ENCODE results near the gene RTP4.

GRCh38 chr3:187368251-187369088 is at the start of gene RTP4:
- no peak for TF ChIP-seq CTCF (IDR thresholded peaks at IDR 0.05 in 2 of 3, conservative IDR thresholded peaks at IDR 0.05 in 1 of 3; ENCODE audit: control insufficient read depth in 2 of 3, extremely low read depth in 1 of 3, insufficient read depth in 1 of 3, low read depth in 3 of 3, low read length in 3 of 3)
- TF ChIP-seq FOS (IDR thresholded peaks at IDR 0.05; ENCODE audit: borderline replicate concordance, extremely low read depth, insufficient read length): no peak
- no peak for TF ChIP-seq NFIC (IDR thresholded peaks at IDR 0.05; ENCODE audit: low read depth, low read length)
- TF ChIP-seq REST (IDR thresholded peaks at IDR 0.05; ENCODE audit: low read depth, low read length): no peak
